Measurements from ENCODE around the gene DNAJC13. TPM values are rescaled to one million over a fixed set of nuclear protein-coding genes. Genes with fewer than 3 reads are reported as not detected.

Gene DNAJC13
- total RNA-seq, 4 donors from 2014 or later = 21.9 to 35.2 (median 26.5) TPM

DNA sequence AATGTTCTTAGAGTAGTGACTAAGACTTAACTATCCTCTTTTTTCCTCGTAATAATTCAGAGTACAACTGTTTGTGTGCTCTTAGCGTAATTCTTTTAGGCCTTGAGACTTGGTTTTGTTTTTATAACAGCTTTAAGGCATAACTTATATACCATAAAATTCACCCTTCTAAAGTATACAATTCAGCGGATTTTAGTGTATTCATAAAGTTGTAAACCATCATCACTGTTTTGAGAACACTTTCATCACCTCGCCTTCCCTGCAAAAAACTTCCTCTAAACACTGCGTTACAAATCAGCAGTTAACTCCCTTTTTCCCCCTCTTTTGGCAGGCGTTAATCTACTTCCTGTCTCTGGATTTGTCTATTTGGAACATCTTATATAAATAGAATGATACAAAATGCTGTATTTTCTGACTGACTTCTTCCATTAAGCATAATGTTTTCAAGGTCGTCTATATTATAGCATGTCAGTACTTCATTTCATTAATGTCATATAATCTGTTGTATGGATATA lies 18.7 kb downstream of the DNAJC13 start:
- TF ChIP-seq, protein P1, sequence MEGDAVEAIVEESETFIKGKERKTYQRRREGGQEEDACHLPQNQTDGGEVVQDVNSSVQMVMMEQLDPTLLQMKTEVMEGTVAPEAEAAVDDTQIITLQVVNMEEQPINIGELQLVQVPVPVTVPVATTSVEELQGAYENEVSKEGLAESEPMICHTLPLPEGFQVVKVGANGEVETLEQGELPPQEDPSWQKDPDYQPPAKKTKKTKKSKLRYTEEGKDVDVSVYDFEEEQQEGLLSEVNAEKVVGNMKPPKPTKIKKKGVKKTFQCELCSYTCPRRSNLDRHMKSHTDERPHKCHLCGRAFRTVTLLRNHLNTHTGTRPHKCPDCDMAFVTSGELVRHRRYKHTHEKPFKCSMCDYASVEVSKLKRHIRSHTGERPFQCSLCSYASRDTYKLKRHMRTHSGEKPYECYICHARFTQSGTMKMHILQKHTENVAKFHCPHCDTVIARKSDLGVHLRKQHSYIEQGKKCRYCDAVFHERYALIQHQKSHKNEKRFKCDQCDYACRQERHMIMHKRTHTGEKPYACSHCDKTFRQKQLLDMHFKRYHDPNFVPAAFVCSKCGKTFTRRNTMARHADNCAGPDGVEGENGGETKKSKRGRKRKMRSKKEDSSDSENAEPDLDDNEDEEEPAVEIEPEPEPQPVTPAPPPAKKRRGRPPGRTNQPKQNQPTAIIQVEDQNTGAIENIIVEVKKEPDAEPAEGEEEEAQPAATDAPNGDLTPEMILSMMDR (IDR thresholded peaks at IDR 0.05 in 4 of 5, conservative IDR thresholded peaks at IDR 0.05 in 1 of 5) = no peak
- TF ChIP-seq POLR2A (IDR thresholded peaks at IDR 0.05) = no peak
- no peaks in the 10 kb centered on the region for H3K27me3 ChIP-seq
- ATAC-seq (no peak), DNase-seq (no peak)
- H3K36me3 ChIP-seq = peaks cover 0 to 5% of the 10 kb centered on the region in 2 donors
- H3K4me1 ChIP-seq = peaks cover 4 to 6% of the 10 kb centered on the region in 2 donors
- H3K9me3 ChIP-seq = no peaks in the 10 kb centered on the region
- peak overlapping the region in 2 of 4 donors; percentile 4 to 44 for H3K27ac ChIP-seq
- H3K4me3 ChIP-seq = no peak overlapping the region
- in situ Hi-C loops (cut with MboI; ENCODE audit: low sequenced_read_pairs in 4 of 4) (no loop called here), intact Hi-C loops (cut with DNase I; ENCODE audit: low total_unique reads) (no loop called here)

DNA sequence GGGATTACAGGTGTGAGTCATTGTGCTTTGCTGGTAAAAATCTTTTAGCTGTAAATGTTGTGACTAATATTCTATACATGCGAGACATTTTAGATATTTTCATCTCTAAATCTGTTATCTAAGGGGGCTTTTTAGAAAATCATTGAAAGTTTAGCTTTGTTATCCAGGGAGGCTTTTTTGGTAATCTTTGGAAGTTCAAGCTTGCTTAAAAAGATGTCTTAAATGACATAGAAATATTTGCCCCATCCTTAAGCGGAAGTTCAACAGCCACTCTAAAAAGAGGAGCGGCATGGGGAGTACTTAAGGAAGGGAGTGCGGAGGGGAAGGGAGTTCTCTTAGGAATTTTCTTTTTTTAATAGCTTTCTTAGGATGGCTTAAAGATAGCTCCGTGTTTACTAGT lies 26.1 kb downstream of the DNAJC13 start:
- TF ChIP-seq, protein P1 (IDR thresholded peaks at IDR 0.05 in 4 of 5, conservative IDR thresholded peaks at IDR 0.05 in 1 of 5) = no peak
- no peak for TF ChIP-seq POLR2A (IDR thresholded peaks at IDR 0.05)
- H3K36me3 ChIP-seq = no peaks in the 10 kb centered on the region
- intact Hi-C loops (cut with DNase I; ENCODE audit: low total_unique reads) = no loop called here
- peaks cover 9% of the 10 kb centered on the region in 2 donors for H3K4me1 ChIP-seq
- H3K4me3 ChIP-seq = no peak overlapping the region
- DNase-seq = no peak
- no peak for ATAC-seq
- no peaks in the 10 kb centered on the region for H3K27me3 ChIP-seq
- in situ Hi-C loops (cut with MboI; ENCODE audit: low sequenced_read_pairs in 4 of 4) = no loop called here
- H3K9me3 ChIP-seq = no peaks in the 10 kb centered on the region
- no peak overlapping the region for H3K27ac ChIP-seq

DNA sequence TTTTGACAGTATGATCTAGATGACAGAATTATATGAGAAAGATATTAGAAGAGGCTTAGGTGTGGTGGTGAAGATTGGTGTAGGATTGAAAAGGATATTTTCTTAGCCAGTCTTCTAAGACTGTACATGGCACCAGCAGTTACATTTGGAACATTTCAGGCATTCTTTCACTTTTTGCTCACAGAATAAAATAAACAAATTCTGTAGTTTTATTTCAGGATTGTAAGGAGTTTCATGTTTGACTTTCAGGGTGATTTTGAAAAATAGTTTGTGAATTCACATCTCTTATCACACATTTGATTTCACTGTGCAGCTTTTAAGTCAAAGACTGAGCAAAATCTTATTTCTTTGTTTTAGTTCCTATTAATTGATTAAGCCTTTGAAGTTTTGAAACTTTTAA lies 27.1 kb downstream of the DNAJC13 start:
- Histone ChIP-seq H3K27me3 (no peaks in the 10 kb centered on the region), H3K27ac (no peak overlapping the region), H3K36me3 (no peaks in the 10 kb centered on the region), H3K4me1 (peaks cover 18 to 19% of the 10 kb centered on the region in 2 donors), H3K9me3 (no peaks in the 10 kb centered on the region), H3K4me3 (no peak overlapping the region)
- no peak for ATAC-seq
- intact Hi-C loops (cut with DNase I; ENCODE audit: low total_unique reads) = no loop called here
- DNase-seq = no peak
- TF ChIP-seq, protein P1 (IDR thresholded peaks at IDR 0.05 in 4 of 5, conservative IDR thresholded peaks at IDR 0.05 in 1 of 5) = no peak
- no peak for TF ChIP-seq POLR2A (IDR thresholded peaks at IDR 0.05)
- in situ Hi-C loops (cut with MboI; ENCODE audit: low sequenced_read_pairs in 4 of 4) = no loop called here

DNA sequence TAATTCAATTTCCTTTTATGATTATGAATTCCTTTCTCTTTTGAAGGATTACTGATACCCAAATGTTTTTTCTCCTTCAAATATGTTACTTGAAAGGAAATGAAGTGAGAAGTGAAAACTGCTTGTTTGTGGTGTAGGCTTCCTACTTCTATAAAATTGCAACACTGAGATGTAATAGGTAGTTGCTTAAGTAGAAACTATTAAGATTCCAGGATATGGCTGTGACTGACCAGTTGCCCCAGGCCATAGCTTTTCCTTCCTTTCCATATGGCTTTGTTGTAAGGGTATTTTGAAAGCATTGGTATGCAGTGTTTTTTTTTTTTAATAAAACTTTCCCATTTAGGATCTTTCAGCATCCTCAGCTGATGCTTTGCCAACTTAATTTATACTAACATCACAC lies 28.5 kb downstream of the DNAJC13 start:
- H3K27ac ChIP-seq = no peak overlapping the region
- intact Hi-C loops (cut with DNase I; ENCODE audit: low total_unique reads) = loop anchor here (5.0 kb wide), 1 partner anchor 94 kb away; no protein-coding TSS in a partner anchor
- no peak overlapping the region for H3K4me3 ChIP-seq
- H3K27me3 ChIP-seq = no peaks in the 10 kb centered on the region
- ATAC-seq (no peak), DNase-seq (no peak)
- H3K4me1 ChIP-seq = peaks cover 18 to 25% of the 10 kb centered on the region in 2 donors
- no peaks in the 10 kb centered on the region for H3K9me3 ChIP-seq
- TF ChIP-seq, protein P1 (IDR thresholded peaks at IDR 0.05 in 4 of 5, conservative IDR thresholded peaks at IDR 0.05 in 1 of 5) = no peak
- TF ChIP-seq POLR2A (IDR thresholded peaks at IDR 0.05) = no peak
- no peaks in the 10 kb centered on the region for H3K36me3 ChIP-seq
- in situ Hi-C loops (cut with MboI; ENCODE audit: low sequenced_read_pairs in 4 of 4) = no loop called here

Data from gastrocnemius medialis (tissue), 4 donors.